Astrocyte (in vitro differentiated cells and primary cell): ENCODE measurements around the gene SLAMF6.
"Not testable (repeated sequence)": the region's sequence is repeated elsewhere in the genome, so short reads cannot be mapped to it uniquely, and the experiment has no call there.

Experiments
- CTCF ChIP-seq: IDR thresholded peaks from 2 replicates; pipeline ENCODE4 v1.5.1; 2011; ENCODE audit warnings: low read depth, mild to moderate bottlenecking, inconsistent platforms, low read length, moderate library complexity; ENCODE audit not compliant: insufficient read depth
- EZH2 ChIP-seq: IDR thresholded peaks from 2 replicates; pipeline ENCODE4 v1.6.1; 2012; ENCODE audit warnings: mild to moderate bottlenecking, low read length, inconsistent platforms; ENCODE audit not compliant: insufficient read depth

DNA sequence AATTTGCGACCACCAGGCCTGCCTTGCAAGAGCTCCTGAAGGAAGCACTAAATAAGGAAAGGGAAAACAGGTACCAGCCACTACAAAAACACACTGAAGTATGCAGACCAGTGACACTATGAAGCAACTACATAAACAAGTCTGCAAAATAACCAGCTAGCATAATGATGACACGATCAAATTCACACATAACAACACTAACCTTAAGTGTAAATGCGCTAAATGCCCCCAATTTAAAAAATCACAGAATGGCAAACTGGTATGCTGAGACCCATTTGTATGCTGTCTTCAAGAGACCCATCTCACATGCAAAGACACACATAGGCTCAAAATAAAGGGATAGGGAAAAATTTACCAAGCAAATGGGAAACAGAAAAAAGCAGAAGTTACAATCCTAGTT, 36.4 kb upstream of the SLAMF6 start:
- not testable (repeated sequence) for TF ChIP-seq CTCF, EZH2
